NOMO-1 treated with dmso at 0.1 percent for 144 hours (cell line): ENCODE data around the gene PLBD1.

Source experiments
- DNase-seq: peaks from one replicate; lab custom pipeline; 2025; ENCODE audit not compliant: unreplicated experiment; lab: John Stamatoyannopoulos, UW

Gene PLBD1

GRCh38 chr12:14571779-14572178 lies 4.1 kb upstream of the PLBD1 start:
- no peak for DNase-seq

DNA sequence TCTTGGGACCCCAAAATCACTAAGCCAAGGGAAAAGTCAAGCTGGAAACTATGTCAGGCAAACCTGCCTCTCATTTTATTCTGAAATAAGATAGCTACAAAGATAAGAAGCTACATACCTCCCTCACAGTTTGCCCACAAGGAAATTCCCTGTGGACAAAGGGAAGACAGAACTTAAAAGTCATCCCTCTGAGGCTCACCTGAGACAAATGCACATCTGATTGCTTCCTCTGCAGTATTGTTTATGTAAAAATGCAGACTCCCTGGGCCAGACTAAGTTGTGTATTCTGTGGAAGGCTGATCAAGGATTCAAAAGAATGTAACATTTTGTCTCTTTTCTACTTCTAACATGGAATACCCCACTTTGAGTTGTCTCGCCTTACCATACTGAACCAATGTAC lies 2.5 kb upstream of the PLBD1 start:
- no peak for DNase-seq

GRCh38 chr12:14564336-14564959 lies 3.2 kb downstream of the PLBD1 start:
- DNase-seq = no peak

- DNase-seq = no peak
Measured at GRCh38 chr12:14563046-14563445, 4.6 kb downstream of the PLBD1 start.

DNA sequence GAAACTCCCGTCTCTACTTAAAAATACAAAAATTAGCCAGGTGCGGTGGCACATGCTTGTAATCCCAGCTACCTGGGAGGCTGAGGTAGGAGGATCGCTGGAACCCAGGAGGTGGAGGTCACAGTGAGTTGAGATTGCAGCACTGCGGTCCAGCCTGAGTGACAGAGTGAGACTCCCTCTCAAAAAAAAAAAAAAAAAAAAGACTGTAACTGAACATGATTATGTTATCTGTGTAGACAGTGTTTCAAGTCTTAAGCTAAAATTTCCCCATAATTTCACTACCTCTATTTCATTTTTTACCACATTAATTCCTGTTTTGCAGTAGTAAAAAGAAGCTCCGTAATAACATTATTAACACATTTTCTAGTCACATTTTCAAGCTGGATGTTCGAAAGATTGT lies 5.4 kb downstream of the PLBD1 start:
- DNase-seq = peak; percentile 22

GRCh38 chr12:14561677-14562238 lies 5.9 kb downstream of the PLBD1 start:
- DNase-seq = no peak

DNA sequence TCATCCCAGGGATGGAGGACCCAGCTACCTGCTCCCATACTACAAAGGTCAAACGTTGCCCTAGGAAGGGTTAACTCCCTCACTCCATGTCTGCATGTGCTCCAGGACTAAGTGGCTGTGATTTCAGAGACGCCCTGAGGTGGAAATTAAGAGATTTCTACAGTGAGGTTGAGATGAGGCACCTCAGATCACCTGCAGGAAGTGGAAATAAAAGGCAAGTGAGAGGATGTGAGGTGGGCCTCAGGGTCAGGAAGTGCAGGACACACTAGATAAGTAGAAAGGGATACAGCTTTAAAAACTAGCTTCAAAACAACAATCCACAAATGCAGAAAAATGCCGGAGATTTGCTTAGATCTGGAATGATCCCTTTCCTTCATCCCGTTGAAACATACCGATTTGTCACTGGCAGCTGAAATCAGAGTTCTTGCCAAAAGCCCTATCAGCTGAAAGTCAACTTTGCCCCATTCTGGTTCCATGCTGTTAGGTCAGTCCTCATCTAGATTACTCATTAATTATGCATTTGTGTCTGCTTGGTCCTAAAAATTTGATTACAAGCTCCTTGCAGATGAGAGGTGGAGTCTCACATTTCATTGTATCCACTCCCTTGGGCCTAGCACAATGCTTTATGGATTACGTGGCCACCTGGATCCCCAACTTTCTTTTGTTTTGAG lies 6.6 kb downstream of the PLBD1 start:
- no peak for DNase-seq

DNA sequence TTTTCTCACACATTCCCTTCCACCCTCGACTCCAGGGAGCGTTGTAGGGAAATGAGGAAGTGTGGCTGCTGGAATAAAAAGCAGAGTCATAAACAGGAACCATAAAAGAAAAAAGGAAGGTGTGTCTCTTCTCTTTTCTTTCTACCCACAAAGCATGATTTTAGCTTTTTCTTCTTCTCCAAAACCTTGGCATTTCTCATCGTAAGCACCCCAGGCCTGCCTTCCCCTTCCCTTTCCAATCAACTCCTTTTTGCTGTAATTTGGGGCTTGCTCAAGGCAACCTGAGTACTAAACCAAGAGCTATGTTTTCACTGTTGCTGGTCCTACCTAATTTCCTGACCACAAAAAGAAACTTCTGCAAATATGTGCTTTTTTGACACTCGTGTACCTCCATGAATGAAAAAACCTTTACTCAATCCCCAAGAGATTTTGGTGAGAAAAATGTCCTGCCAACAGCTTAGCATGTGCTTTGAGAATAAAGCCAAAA lies 9.2 kb downstream of the PLBD1 start:
- peak; percentile 68 for DNase-seq

DNA sequence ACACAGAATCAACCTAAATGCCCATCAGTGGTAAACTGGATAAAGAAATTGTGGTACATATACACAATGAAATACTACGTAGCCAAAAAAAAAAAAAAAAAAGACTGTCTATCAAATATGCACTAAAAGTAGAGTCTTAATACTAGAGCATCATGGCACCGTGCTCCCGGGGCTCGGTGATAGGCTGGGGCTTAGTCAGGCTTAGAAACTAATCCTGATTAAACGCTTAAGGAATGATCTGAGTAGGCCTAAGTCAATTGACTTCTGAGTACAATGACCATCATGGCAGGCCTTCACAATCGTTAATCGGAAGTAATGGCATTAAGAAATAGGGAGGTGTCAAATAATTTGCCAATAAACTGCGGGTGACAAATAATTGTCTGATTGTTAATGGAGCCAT lies 9.7 kb downstream of the PLBD1 start:
- DNase-seq = no peak

DNA sequence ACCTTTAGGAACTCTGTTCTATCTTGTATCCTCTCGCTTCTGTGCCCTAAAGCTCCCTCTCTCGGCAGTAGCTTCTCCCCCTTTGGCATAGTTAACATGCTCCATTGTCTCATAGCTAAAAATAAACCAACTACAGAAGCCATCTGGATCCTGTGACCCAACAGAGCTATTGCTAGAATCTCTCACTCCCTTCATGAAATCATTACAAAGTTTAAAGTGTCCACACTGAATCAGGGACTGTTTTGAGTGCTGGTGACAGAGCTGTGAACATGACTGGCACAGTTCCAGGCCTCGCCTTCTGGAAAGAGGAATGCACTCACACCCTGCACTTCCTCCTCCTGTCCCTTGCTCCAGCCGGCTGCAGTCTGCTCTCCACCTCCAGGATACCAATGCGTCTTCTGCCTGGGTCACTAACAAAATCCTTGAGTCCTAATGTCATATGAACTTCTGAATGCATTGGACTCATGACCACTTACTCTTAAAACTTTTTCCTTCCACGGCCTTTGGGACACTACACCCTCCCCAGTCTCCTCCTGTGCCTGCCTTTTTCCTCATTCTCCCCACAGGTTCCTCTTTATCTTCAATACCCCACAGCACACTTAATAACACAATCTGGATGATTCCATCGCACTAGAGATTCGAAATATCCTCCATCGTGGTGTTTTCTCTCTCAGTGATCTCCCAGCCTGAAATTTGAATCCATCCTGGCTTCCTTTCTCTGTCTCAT lies 13.2 kb downstream of the PLBD1 start:
- DNase-seq = peak; percentile 48

- DNase-seq = no peak
Measured at GRCh38 chr12:14548609-14549008, 19.1 kb downstream of the PLBD1 start.

- no peak for DNase-seq
Measured at GRCh38 chr12:14547571-14547970, 20.1 kb downstream of the PLBD1 start.

DNA sequence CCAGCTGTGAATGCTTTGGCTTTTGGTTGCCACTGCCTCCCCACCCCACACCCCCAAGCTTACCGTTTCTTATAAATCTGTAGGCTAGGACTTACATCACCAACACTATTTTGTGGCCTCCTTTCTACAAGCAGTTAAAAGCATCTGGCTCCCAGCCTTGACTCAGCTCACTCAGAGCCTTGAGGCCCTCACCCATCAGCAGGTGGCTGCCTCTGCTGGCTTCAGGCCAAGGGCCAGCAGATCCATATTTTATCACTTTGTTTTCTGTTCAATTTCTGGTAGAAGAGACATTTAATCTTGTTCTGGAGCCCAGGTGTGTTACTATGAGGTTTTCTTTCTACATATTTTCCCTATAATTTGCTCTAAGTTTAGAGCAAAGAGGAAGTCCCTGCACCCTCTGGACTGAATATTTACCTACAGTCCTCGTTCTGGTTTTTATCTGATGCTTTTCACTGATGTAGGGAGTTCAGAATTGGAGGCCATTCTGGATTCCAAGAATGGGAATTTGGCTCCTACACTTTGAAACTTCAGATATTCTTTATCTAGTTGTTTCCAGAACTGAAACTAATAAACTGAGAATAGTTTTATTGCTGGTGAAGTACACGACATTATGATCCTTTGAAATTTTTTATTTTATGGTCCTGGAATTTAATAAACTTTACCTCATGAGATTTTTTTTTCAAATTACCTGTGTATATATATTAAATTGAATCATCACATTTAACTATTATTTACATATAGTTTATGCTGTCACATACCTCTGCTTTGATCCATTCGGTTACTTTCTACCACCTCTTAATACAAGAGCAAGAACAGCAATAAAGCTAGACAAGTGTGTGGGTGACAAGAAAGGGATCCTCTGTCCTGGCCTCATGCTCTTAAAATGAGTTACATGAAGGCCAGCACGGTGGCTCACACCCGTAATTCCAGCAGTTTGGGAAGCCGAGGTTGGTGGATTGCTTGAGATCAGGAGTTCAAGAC lies 22.2 kb downstream of the PLBD1 start:
- no peak for DNase-seq

DNA sequence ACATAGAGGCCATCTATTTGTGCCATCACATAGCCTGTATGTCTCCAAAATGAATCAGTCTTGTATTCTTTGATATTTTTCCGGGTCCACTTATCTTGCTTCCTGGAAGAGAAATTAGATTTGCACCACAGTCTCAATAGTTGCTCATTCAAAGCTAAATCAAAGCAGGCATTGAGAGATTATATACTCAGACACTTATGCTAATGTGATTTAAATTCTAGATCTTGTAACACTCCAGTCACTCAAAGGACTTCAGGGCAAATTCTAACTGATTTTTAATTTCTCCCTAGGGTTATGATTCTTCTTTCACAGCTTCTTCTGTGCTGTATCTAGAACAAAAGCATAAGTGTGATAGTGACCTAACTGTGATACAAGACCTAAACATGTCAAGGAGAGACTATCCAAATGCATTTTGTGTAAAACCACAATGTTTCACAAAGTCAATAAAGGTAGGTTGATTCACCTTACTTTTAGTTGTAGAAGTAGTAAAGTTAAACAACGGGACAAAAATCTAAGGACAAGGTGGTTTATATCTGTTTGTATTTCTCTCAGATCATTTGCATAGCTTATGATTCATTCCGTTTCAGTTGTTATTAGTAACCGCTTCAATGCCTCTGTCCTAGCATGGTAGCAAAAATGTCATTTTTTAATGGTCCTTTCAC lies 26.8 kb downstream of the PLBD1 start:
- no peak for DNase-seq

- DNase-seq = no peak
Measured at GRCh38 chr12:14537088-14537487, 30.6 kb downstream of the PLBD1 start.

DNA sequence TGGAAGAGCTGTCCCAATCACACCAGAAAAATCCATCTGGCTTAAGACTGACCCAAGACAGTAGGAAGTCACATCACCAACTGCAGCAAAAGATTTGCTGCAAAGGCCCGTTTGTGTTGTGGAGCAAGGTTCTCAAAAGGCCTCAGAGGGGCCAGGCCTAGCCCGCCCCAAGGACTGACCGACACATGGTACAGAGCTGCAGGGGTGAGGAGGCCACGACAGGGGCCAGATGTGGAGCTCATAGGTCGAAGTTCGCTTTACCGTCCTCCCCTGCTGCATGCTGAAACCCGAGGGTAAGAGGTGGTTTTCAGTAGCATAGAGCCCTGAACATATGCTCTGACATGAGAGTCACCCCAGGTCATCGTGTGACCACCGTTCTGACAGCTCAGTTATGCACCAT lies 35.5 kb downstream of the PLBD1 start:
- no peak for DNase-seq

DNA sequence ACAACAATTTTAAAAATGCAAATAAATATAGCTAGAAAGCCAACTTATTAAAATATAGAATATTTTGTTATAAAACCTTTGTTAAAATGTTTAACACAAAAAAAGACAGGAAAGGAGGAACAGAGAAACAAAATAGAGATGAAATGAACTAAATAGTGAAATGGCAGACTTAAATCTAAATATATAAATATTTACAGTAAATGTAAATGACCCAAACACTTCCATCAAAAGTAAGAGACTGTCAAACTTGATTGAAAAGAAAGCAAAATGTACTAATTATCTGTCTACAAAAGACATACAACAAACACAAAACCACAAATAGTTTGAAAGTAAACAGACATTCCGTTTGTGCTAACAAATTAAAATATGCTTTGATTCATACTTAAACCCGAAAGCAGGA lies 41.7 kb downstream of the PLBD1 start:
- no peak for DNase-seq

- no peak for DNase-seq
Measured at GRCh38 chr12:14521822-14522221, 45.9 kb downstream of the PLBD1 start.

GRCh38 chr12:14514946-14515345 lies 52.7 kb downstream of the PLBD1 start:
- DNase-seq = no peak

DNA sequence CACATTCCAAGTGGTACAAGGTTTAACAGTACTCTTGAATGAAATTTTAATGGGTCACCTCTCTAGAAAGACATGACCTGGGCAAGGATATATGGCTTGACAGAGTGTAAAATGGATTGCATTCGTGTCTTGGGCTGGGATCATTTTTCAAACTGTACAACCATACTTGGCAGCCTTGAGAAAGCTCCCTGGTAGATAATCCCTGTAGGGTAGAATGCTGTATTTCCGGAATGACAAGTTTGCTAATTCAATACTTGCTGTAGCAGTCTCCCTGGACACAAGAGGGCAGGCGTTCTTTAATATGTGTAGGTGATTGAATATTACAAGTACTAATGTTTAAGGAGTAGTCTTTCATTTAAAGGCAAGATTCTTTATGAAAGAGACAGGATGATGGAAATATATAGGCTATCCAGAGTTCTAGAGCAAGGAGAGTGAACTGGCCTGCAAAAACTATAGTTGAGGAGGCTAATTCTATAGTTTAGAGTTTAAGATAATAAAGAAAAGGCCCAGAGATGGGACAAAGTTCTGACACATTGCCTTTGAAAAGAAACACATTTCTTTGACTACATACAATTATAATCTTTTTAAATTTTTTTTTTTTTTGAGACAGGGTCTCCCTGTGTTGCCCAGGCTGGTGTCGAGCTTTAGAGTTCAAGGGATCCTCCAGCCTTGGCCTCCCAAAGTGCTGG lies 53.4 kb downstream of the PLBD1 start:
- no peak for DNase-seq
